H1 (cell line): Measurements from ENCODE around the gene PCCA. TPM values are rescaled to one million over a fixed set of nuclear protein-coding genes. Genes with fewer than 3 reads are reported as not detected.

ENCODE experiments used
- CTCF ChIA-PET: fragments of 300-600 bp; sonication (Branson Sonifier 250); formaldehyde crosslinking; loops from one replicate; lab custom pipeline; 2021; ENCODE audit not compliant: partially characterized antibody; lab: Charles Lee
- POLR2A ChIA-PET: fragments of 300-600 bp; sonication (Branson Sonifier 250); formaldehyde crosslinking; loops from one replicate; lab custom pipeline; 2021; ENCODE audit warnings: inconsistent platforms; ENCODE audit not compliant: partially characterized antibody; lab: Charles Lee
- DNase-seq, 2 experiments: peaks; one replicate each; pipeline versions ENCODE4 v3.0.0 to v3.0.0-alpha.2; 2010 to 2022; ENCODE audit warnings: low spot score in 2 of 2, low read depth in 1 of 2, mixed read lengths in 1 of 2
- FAIRE-seq: peaks from 2 replicates; lab custom pipeline; 2011; peaks lifted over from hg19 to GRCh38; lab: Jason Lieb, UNC
- H2AFZ ChIP-seq: 2 replicates; pipeline ENCODE4 v1.8.1; 2012; ENCODE audit warnings: low read length, inconsistent platforms
- H2AK5ac ChIP-seq: 2 replicates; pipeline ENCODE4 v1.6.1; 2013; ENCODE audit warnings: low read depth, low read length
- H2BK120ac ChIP-seq: replicated peaks from 2 replicates; pipeline ENCODE3; 2013; ENCODE audit warnings: low read depth, low read length, inconsistent platforms
- H2BK12ac ChIP-seq: 2 replicates; pipeline ENCODE4 v1.6.1; 2013; ENCODE audit warnings: low read depth, low read length
- H2BK15ac ChIP-seq: 2 replicates; pipeline ENCODE4 v1.6.1; 2013; ENCODE audit warnings: low read length
- H2BK20ac ChIP-seq: 2 replicates; pipeline ENCODE4 v1.6.1; 2013; ENCODE audit warnings: low read length
- H2BK5ac ChIP-seq: 2 replicates; pipeline ENCODE4 v1.6.1; 2013; ENCODE audit warnings: low read depth, low read length
- H3K14ac ChIP-seq: 2 replicates; pipeline ENCODE4 v1.6.1; 2013; ENCODE audit warnings: inconsistent platforms; ENCODE audit not compliant: insufficient read length
- H3K18ac ChIP-seq: 2 replicates; pipeline ENCODE4 v1.6.1; 2013; ENCODE audit warnings: low read length; ENCODE audit errors: extremely low read depth
- H3K23ac ChIP-seq: 2 replicates; pipeline ENCODE4 v1.6.1; 2013; ENCODE audit warnings: inconsistent platforms; ENCODE audit not compliant: insufficient read length
- H3K23me2 ChIP-seq: 2 replicates; pipeline ENCODE4 v1.6.1; 2013; ENCODE audit warnings: low read depth, low read length
- H3K27ac ChIP-seq: 2 replicates; pipeline ENCODE4 v1.6.1; 2011; ENCODE audit warnings: low read depth, low read length, inconsistent platforms
- H3K27me3 ChIP-seq, 4 experiments: replicated peaks in 1 of 4; 1 replicate in 1 of 4; 2 replicates in 3 of 4; pipeline versions ENCODE4 v1.6.1 to v1.8.1; 2011 to 2013; ENCODE audit warnings: low read length in 3 of 4, mild to moderate bottlenecking in 3 of 4, inconsistent platforms in 2 of 4, mixed read lengths in 2 of 4, moderate library complexity in 1 of 4; ENCODE audit not compliant: control insufficient read depth in 3 of 4, insufficient read depth in 3 of 4; ENCODE audit errors: extremely low read depth in 1 of 4
- H3K36me3 ChIP-seq, 4 experiments: 2 replicates each; pipeline versions ENCODE4 v1.6.1 to v1.8.1; 2011 to 2013; ENCODE audit warnings: mild to moderate bottlenecking in 4 of 4, low read length in 3 of 4, moderate library complexity in 2 of 4, control low read depth in 1 of 4, inconsistent platforms in 1 of 4; ENCODE audit not compliant: insufficient read depth in 4 of 4, control insufficient read depth in 2 of 4
- H3K4ac ChIP-seq: replicated peaks from 2 replicates; pipeline ENCODE3; 2013; ENCODE audit warnings: low read length, low read depth, mixed read lengths, inconsistent platforms; ENCODE audit not compliant: insufficient read length
- H3K4me1 ChIP-seq, 4 experiments: replicated peaks in 1 of 4; 1 replicate in 1 of 4; 2 replicates in 3 of 4; pipeline versions ENCODE4 v1.6.1 to v1.8.1; 2011 to 2013; ENCODE audit warnings: low read length in 3 of 4, inconsistent platforms in 2 of 4, mixed read lengths in 1 of 4; ENCODE audit not compliant: insufficient read depth in 4 of 4, control insufficient read depth in 3 of 4
- H3K4me2 ChIP-seq, 2 experiments: 2 replicates each; pipeline versions ENCODE4 v1.6.1 to v1.8.1; 2011 to 2013; ENCODE audit warnings: low read depth in 2 of 2, low read length in 2 of 2, control low read depth in 1 of 2, inconsistent platforms in 1 of 2, mild to moderate bottlenecking in 1 of 2; ENCODE audit not compliant: insufficient read depth in 1 of 2
- H3K4me3 ChIP-seq, 4 experiments: fragments of 200-600, 300-600 bp in 1 of 4; sonication (generic), shearing (Covaris generic), sonication (Bioruptor Twin) in 1 of 4; 2 replicates each; pipeline versions ENCODE4 v1.5.1 to v1.8.1; 2011 to 2016; ENCODE audit warnings: low read length in 4 of 4, low read depth in 3 of 4, control low read depth in 2 of 4, inconsistent platforms in 2 of 4, mild to moderate bottlenecking in 2 of 4, mixed read lengths in 1 of 4, moderate library complexity in 1 of 4; ENCODE audit not compliant: insufficient read depth in 2 of 4; ENCODE audit errors: extremely low read depth in 1 of 4
- H3K56ac ChIP-seq: replicated peaks from 2 replicates; pipeline ENCODE3; 2013; ENCODE audit warnings: low read depth, mild to moderate bottlenecking, mixed read lengths, low read length, inconsistent platforms; ENCODE audit not compliant: insufficient read length
- H3K79me1 ChIP-seq: 2 replicates; pipeline ENCODE4 v1.6.1; 2013; ENCODE audit warnings: low read depth, low read length, control low read depth
- H3K79me2 ChIP-seq, 2 experiments: 2 replicates each; pipeline versions ENCODE4 v1.6.1 to v1.8.1; 2012 to 2013; ENCODE audit warnings: low read length in 2 of 2, mild to moderate bottlenecking in 2 of 2, inconsistent platforms in 1 of 2; ENCODE audit not compliant: insufficient read depth in 2 of 2, control insufficient read depth in 1 of 2
- H3K9ac ChIP-seq, 4 experiments: replicated peaks in 1 of 4; 1 replicate in 1 of 4; 2 replicates in 3 of 4; pipeline versions ENCODE4 v1.6.1 to v1.8.1; 2011 to 2013; ENCODE audit warnings: low read depth in 3 of 4, low read length in 3 of 4, control low read depth in 2 of 4, mild to moderate bottlenecking in 2 of 4, moderate library complexity in 2 of 4, inconsistent platforms in 1 of 4; ENCODE audit errors: extremely low read depth in 1 of 4
- H3K9me3 ChIP-seq, 2 experiments: 2 replicates each; pipeline versions ENCODE4 v1.6.1 to v1.8.1; 2012 to 2013; ENCODE audit warnings: mild to moderate bottlenecking in 2 of 2, moderate library complexity in 2 of 2, control low read depth in 1 of 2, inconsistent platforms in 1 of 2, low read depth in 1 of 2, low read length in 1 of 2, mixed read lengths in 1 of 2; ENCODE audit not compliant: insufficient read depth in 2 of 2
- H4K20me1 ChIP-seq, 2 experiments: replicated peaks in 1 of 2; 2 replicates each; pipeline versions ENCODE3 to v1.8.1; 2011 to 2013; ENCODE audit warnings: inconsistent platforms in 2 of 2, low read length in 2 of 2, mild to moderate bottlenecking in 1 of 2; ENCODE audit not compliant: insufficient read depth in 2 of 2, control insufficient read depth in 1 of 2
- H4K5ac ChIP-seq: 2 replicates; pipeline ENCODE4 v1.6.1; 2013; ENCODE audit warnings: low read length, low read depth, mixed read lengths, inconsistent platforms; ENCODE audit not compliant: insufficient read length
- H4K8ac ChIP-seq: 2 replicates; pipeline ENCODE4 v1.8.0; 2013; ENCODE audit warnings: mild to moderate bottlenecking, moderate library complexity, low read length, inconsistent platforms; ENCODE audit not compliant: insufficient read depth; ENCODE audit errors: extremely low read depth
- H4K91ac ChIP-seq: replicated peaks from 2 replicates; pipeline ENCODE3; 2013; ENCODE audit warnings: low read length, mixed read lengths, inconsistent platforms; ENCODE audit not compliant: insufficient read length
- WGBS, 2 experiments: shearing (Covaris generic) in 1 of 2; methylation state at CpG; one replicate each; pipeline versions ENCODE4 v1.1.6 to v1.1.7; 2013 to 2015; ENCODE audit warnings: low lambda C conversion rate in 2 of 2, mixed read lengths in 2 of 2, inconsistent platforms in 1 of 2, low coverage in 1 of 2, missing lambda C conversion rate in 1 of 2; ENCODE audit not compliant: insufficient replicate concordance in 2 of 2, insufficient coverage in 1 of 2, insufficient read length in 1 of 2; ENCODE audit errors: extremely low coverage in 1 of 2, missing lambda C conversion rate in 1 of 2; 5-methylcytosine and 5-hydroxymethylcytosine counted together
- polyA plus RNA-seq, 7 experiments: library from polyadenylated mRNA; depleted of rRNA in 3 of 7; stranded (reverse) in 5 of 7; unstranded in 2 of 7; fragments of >200 nt in 5 of 7; fragments of 200-250 nt in 2 of 7; gene quantifications; 1 replicate in 5 of 7; 2 replicates in 1 of 7; 4 replicates in 1 of 7; pipeline versions ENCODE4 v1.2.1 to v1.2.3, GENCODE V29; 2011 to 2013; ENCODE audit warnings: missing spikeins in 2 of 7, mixed read lengths in 2 of 7
- total RNA-seq: library from RNA; stranded (reverse); fragmentation: NEBNext Ultra II Directional; extraction: Animal tissue kit (Norgen Biotek cat#: 25700); gene quantifications from 2 replicates; pipeline ENCODE4 v1.2.1, GENCODE V29; 2021

Gene PCCA
- total and polyA plus RNA-seq, 2 of the 8 experiments (the other 6 are each of a cell fraction or from before 2014, with no cell fraction given), result 18.4 to 49.8 TPM

DNA sequence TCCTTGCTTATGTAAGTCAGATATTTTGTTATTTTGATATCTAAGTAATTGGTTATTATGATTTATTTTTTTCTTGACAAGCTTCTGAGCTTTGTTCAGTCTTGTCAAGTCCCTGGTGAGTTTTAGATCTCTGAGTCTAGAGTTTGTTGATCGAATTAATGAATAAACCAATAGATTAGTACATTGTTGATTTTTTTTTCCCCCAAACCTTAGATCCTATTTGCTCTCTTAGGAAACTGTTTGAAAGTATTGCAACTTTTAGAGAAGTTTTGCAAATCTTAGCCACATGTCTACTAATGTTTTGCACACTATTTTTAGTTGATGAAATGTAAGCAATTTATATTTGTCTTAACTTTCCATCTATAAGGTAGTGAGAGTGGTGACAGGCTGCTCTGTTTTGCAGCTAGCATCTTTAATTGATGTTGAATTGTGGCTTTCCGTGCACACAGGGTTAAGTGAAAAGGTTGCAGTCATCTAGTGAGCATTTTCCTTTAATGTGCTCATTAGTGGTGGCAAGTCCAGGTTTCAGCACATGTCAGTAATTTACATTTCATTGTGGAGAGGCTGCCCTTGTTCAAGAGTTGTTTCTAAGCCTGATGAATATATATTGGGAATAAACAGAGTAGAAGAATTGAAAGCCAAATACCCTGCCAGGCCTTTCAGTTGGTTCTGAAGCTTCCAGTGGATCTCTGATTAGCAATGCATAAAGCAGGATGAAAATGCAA lies 86.3 kb downstream of the PCCA start:
- no peak overlapping the region for H4K8ac ChIP-seq
- H4K5ac ChIP-seq, result peak overlapping the region; percentile 89
- no peak overlapping the region for H2BK12ac ChIP-seq
- peak overlapping the region; percentile 31 to 49; a peak in 3 of 4 replicates for H3K4me2 ChIP-seq
- no peak overlapping the region for H2BK15ac ChIP-seq
- FAIRE-seq (no peak), DNase-seq (no peak)
- H4K91ac ChIP-seq, result no peak overlapping the region
- no peak overlapping the region for H3K56ac ChIP-seq
- ChIA-PET CTCF (interaction anchor here (0.7 to 1.7 kb wide), 2 partner anchors 18 to 56 kb away, joined by 3 to 4 read pairs; no protein-coding TSS in a partner anchor), POLR2A (no interaction called here)
- peaks cover 0 to 42% of the 10 kb centered on the region in 2 experiments; a peak in 2 of 4 replicates for H3K79me2 ChIP-seq
- H3K23ac ChIP-seq, result no peak overlapping the region
- peak overlapping the region in 1 of 4 experiments; percentile 36; a peak in 2 of 8 replicates for H3K4me3 ChIP-seq
- peaks cover 0 to 8% (median 2%) of the 10 kb centered on the region in 4 experiments; a peak in 2 of 8 replicates for H3K36me3 ChIP-seq
- no peaks in the 10 kb centered on the region; a peak in 1 of 4 replicates for H3K9me3 ChIP-seq
- no peaks in the 10 kb centered on the region for H3K23me2 ChIP-seq
- no peak overlapping the region for H3K9ac ChIP-seq
- no peak overlapping the region for H3K14ac ChIP-seq
- H2BK20ac ChIP-seq, result no peak overlapping the region
- no peak overlapping the region for H2BK5ac ChIP-seq
- H4K20me1 ChIP-seq, result no peaks in the 10 kb centered on the region
- 37% methylated on average over 2 of the region's 2 CpGs; no CpG with 5 or more reads in 1 of the 2 experiments for WGBS, 2 experiments
- H3K4me1 ChIP-seq, result peaks cover 0 to 15% (median 10%) of the 10 kb centered on the region in 4 experiments; a peak in 3 of 7 replicates
- H3K27me3 ChIP-seq, result no peaks in the 10 kb centered on the region
- no peak overlapping the region for H3K27ac ChIP-seq
- H2AK5ac ChIP-seq, result no peak overlapping the region
- no peak overlapping the region for H2AFZ ChIP-seq
- H3K18ac ChIP-seq, result no peak overlapping the region; the same call in 1 of the 2 replicates
- no peaks in the 10 kb centered on the region for H3K79me1 ChIP-seq
- no peak overlapping the region for H2BK120ac ChIP-seq
- H3K4ac ChIP-seq, result no peak overlapping the region
